Mesenchymal stem cell (in vitro differentiated cells and primary cell): ENCODE results near the gene PPDPF.
A peak's percentile ranks its signal among the peaks of the same experiment; 100 is the strongest.

Source experiments
- DNase-seq: peaks from one replicate; pipeline ENCODE4 v3.0.0-alpha.2; 2013
- H2AFZ ChIP-seq: one replicate; pipeline ENCODE4 v1.6.1; 2013; ENCODE audit warnings: low read depth, mild to moderate bottlenecking, control low read depth, inconsistent platforms, low read length, moderate library complexity
- H2AK5ac ChIP-seq: 2 replicates; pipeline ENCODE4 v1.6.1; 2013; ENCODE audit warnings: low read length, moderate library complexity, mild to moderate bottlenecking, inconsistent platforms; ENCODE audit not compliant: severe bottlenecking
- H2BK120ac ChIP-seq: one replicate; pipeline ENCODE4 v1.6.1; 2013; ENCODE audit warnings: low read depth, mild to moderate bottlenecking, inconsistent platforms, low read length, moderate library complexity
- H2BK12ac ChIP-seq, 2 experiments: one replicate each; pipeline ENCODE4 v1.6.1; 2013; ENCODE audit warnings: inconsistent platforms in 2 of 2, low read length in 2 of 2, mild to moderate bottlenecking in 2 of 2, moderate library complexity in 2 of 2, control low read depth in 1 of 2
- H2BK15ac ChIP-seq: one replicate; pipeline ENCODE4 v1.6.1; 2013; ENCODE audit warnings: mild to moderate bottlenecking, low read depth, inconsistent platforms; ENCODE audit not compliant: poor library complexity, severe bottlenecking
- H2BK5ac ChIP-seq: 2 replicates; pipeline ENCODE4 v1.6.1; 2013; ENCODE audit warnings: low read depth, mild to moderate bottlenecking, low read length, control low read depth, inconsistent platforms; ENCODE audit not compliant: poor library complexity, severe bottlenecking
- H3K14ac ChIP-seq, 2 experiments: one replicate each; pipeline ENCODE4 v1.6.1; 2013; ENCODE audit warnings: inconsistent platforms in 2 of 2, low read length in 2 of 2, control low read depth in 1 of 2, mild to moderate bottlenecking in 1 of 2, moderate library complexity in 1 of 2
- H3K18ac ChIP-seq, 2 experiments: one replicate each; pipeline ENCODE4 v1.6.1; 2013; ENCODE audit warnings: inconsistent platforms in 2 of 2, low read length in 2 of 2, control low read depth in 1 of 2, low read depth in 1 of 2, mild to moderate bottlenecking in 1 of 2
- H3K23ac ChIP-seq, 2 experiments: one replicate each; pipeline ENCODE4 v1.6.1; 2013; ENCODE audit warnings: inconsistent platforms in 2 of 2, low read length in 2 of 2, mild to moderate bottlenecking in 2 of 2, moderate library complexity in 2 of 2, control low read depth in 1 of 2
- H3K27ac ChIP-seq: 2 replicates; pipeline ENCODE4 v1.5.1; 2013; ENCODE audit warnings: mild to moderate bottlenecking, moderate library complexity, low read length, control low read depth, inconsistent platforms; ENCODE audit not compliant: poor library complexity, severe bottlenecking
- H3K27me3 ChIP-seq, 2 experiments: 2 replicates each; pipeline versions ENCODE4 v1.6.1 to v1.7.0; 2013; ENCODE audit warnings: low read length in 2 of 2, mild to moderate bottlenecking in 2 of 2, moderate library complexity in 2 of 2, control low read depth in 1 of 2, inconsistent platforms in 1 of 2; ENCODE audit not compliant: control insufficient read depth in 1 of 2, insufficient read depth in 1 of 2
- H3K36me3 ChIP-seq, 2 experiments: 2 replicates each; pipeline versions ENCODE4 v1.6.1 to v1.7.0; 2013; ENCODE audit warnings: low read length in 2 of 2, control low read depth in 1 of 2, inconsistent platforms in 1 of 2, low read depth in 1 of 2, mild to moderate bottlenecking in 1 of 2; ENCODE audit not compliant: insufficient read depth in 2 of 2, control insufficient read depth in 1 of 2
- H3K4ac ChIP-seq, 2 experiments: one replicate each; pipeline ENCODE4 v1.6.1; 2013; ENCODE audit warnings: inconsistent platforms in 2 of 2, low read length in 2 of 2, mild to moderate bottlenecking in 2 of 2, moderate library complexity in 2 of 2, control low read depth in 1 of 2, low read depth in 1 of 2
- H3K4me1 ChIP-seq: 2 replicates; pipeline ENCODE4 v1.6.1; 2013; ENCODE audit warnings: low read depth, low read length, control low read depth; ENCODE audit not compliant: control insufficient read depth, insufficient read depth
- H3K4me2 ChIP-seq: 2 replicates; pipeline ENCODE4 v1.6.1; 2013; ENCODE audit warnings: low read length, mild to moderate bottlenecking, inconsistent platforms; ENCODE audit not compliant: poor library complexity, severe bottlenecking
- H3K4me3 ChIP-seq, 2 experiments: 2 replicates each; pipeline versions ENCODE4 v1.5.1 to v1.7.0; 2013; ENCODE audit warnings: low read length in 2 of 2, mild to moderate bottlenecking in 2 of 2, control low read depth in 1 of 2, low read depth in 1 of 2; ENCODE audit not compliant: insufficient read depth in 1 of 2
- H3K79me1 ChIP-seq: replicated peaks from 2 replicates; pipeline ENCODE4 v1.6.1; 2013; ENCODE audit warnings: mild to moderate bottlenecking, control low read depth, low read length, inconsistent platforms; ENCODE audit not compliant: poor library complexity, severe bottlenecking
- H3K9ac ChIP-seq: 2 replicates; pipeline ENCODE4 v1.7.0; 2013; ENCODE audit warnings: mild to moderate bottlenecking, low read length, moderate library complexity
- H3K9me3 ChIP-seq: 2 replicates; pipeline ENCODE4 v1.7.0; 2013; ENCODE audit warnings: mild to moderate bottlenecking, low read length; ENCODE audit not compliant: control insufficient read depth
- H4K8ac ChIP-seq: one replicate; pipeline ENCODE4 v1.6.1; 2013; ENCODE audit warnings: inconsistent platforms, mild to moderate bottlenecking, low read length, moderate library complexity
- H4K91ac ChIP-seq: one replicate; pipeline ENCODE4 v1.6.1; 2013; ENCODE audit warnings: mild to moderate bottlenecking, low read length, inconsistent platforms
- WGBS: methylation state at CpG from one replicate; pipeline ENCODE4 v1.1.7; 2013; ENCODE audit warnings: mixed read lengths; 5-methylcytosine and 5-hydroxymethylcytosine counted together

Gene PPDPF

GRCh38 chr20:63482021-63482587, 38.5 kb upstream of the PPDPF start:
- Histone ChIP-seq H2BK15ac (no peak overlapping the region), H3K79me1 (no peaks in the 10 kb centered on the region), H3K23ac (no peak overlapping the region), H2BK5ac (no peak overlapping the region), H3K4ac (no peak overlapping the region), H2AFZ (no peak overlapping the region), H3K9me3 (no peaks in the 10 kb centered on the region), H3K4me3 (no peak overlapping the region), H3K14ac (no peak overlapping the region), H3K27me3 (peaks cover 58 to 74% of the 10 kb centered on the region in 2 experiments), H3K4me2 (no peak overlapping the region), H3K4me1 (peaks cover 17% of the 10 kb centered on the region), H3K36me3 (no peaks in the 10 kb centered on the region), H4K91ac (no peak overlapping the region), H3K27ac (no peak overlapping the region), H4K8ac (no peak overlapping the region), H2AK5ac (no peak overlapping the region), H2BK12ac (no peak overlapping the region), H3K18ac (no peak overlapping the region), H2BK120ac (no peak overlapping the region), H3K9ac (no peak overlapping the region)
- DNase-seq: no peak
- 35% methylated on average over 11 of the region's 11 CpGs for WGBS

GRCh38 chr20:63483834-63484233, 36.7 kb upstream of the PPDPF start:
- no peak for DNase-seq

GRCh38 chr20:63484236-63484635, 36.3 kb upstream of the PPDPF start:
- Histone ChIP-seq H4K8ac (no peak overlapping the region), H3K27me3 (peaks cover 62 to 70% of the 10 kb centered on the region in 2 experiments), H2AK5ac (no peak overlapping the region), H3K27ac (no peak overlapping the region), H4K91ac (no peak overlapping the region), H2BK15ac (no peak overlapping the region), H3K79me1 (no peaks in the 10 kb centered on the region), H3K18ac (no peak overlapping the region), H3K4me2 (no peak overlapping the region), H3K4ac (no peak overlapping the region), H3K9me3 (no peaks in the 10 kb centered on the region), H3K9ac (no peak overlapping the region), H2BK120ac (no peak overlapping the region), H3K14ac (no peak overlapping the region), H3K36me3 (no peaks in the 10 kb centered on the region), H3K4me3 (no peak overlapping the region), H2AFZ (no peak overlapping the region), H3K23ac (no peak overlapping the region), H2BK12ac (no peak overlapping the region), H2BK5ac (no peak overlapping the region), H3K4me1 (peaks cover 19% of the 10 kb centered on the region)
- DNase-seq: no peak
- WGBS: 70% methylated on average over 17 of the region's 17 CpGs

More at GRCh38 chr20:63483834-63484233, 36.7 kb upstream of the PPDPF start:
- H3K27me3 ChIP-seq: peaks cover 58 to 69% of the 10 kb centered on the region in 2 experiments
- peaks cover 19% of the 10 kb centered on the region for H3K4me1 ChIP-seq
- H2AFZ ChIP-seq: no peak overlapping the region
- H3K4me3 ChIP-seq: peak overlapping the region in 1 of 2 experiments; percentile 24
- no peak overlapping the region for H2BK120ac ChIP-seq
- H3K9ac ChIP-seq: no peak overlapping the region
- H3K18ac ChIP-seq: no peak overlapping the region
- H3K9me3 ChIP-seq: no peaks in the 10 kb centered on the region
- H3K14ac ChIP-seq: no peak overlapping the region
- no peak overlapping the region for H4K8ac ChIP-seq
- no peaks in the 10 kb centered on the region for H3K79me1 ChIP-seq
- H3K27ac ChIP-seq: no peak overlapping the region
- no peaks in the 10 kb centered on the region for H3K36me3 ChIP-seq
- no peak overlapping the region for H2BK5ac ChIP-seq
- H3K23ac ChIP-seq: no peak overlapping the region
- H2BK15ac ChIP-seq: no peak overlapping the region
- H2AK5ac ChIP-seq: no peak overlapping the region
- 78% methylated on average over 12 of the region's 12 CpGs for whole genome bisulfite sequencing
- no peak overlapping the region for H3K4me2 ChIP-seq
- no peak overlapping the region for H3K4ac ChIP-seq
- H2BK12ac ChIP-seq: no peak overlapping the region
- no peak overlapping the region for H4K91ac ChIP-seq

GRCh38 chr20:63484651-63485403, 35.7 kb upstream of the PPDPF start:
- 74% methylated on average over 18 of the region's 18 CpGs for WGBS
- Histone ChIP-seq H4K8ac (no peak overlapping the region), H3K9ac (no peak overlapping the region), H3K4me3 (no peak overlapping the region), H3K79me1 (no peaks in the 10 kb centered on the region), H2BK120ac (no peak overlapping the region), H2BK5ac (no peak overlapping the region), H3K27ac (no peak overlapping the region), H2BK15ac (no peak overlapping the region), H3K23ac (no peak overlapping the region), H3K4ac (no peak overlapping the region), H3K18ac (no peak overlapping the region), H2AK5ac (no peak overlapping the region), H4K91ac (no peak overlapping the region), H3K14ac (no peak overlapping the region), H3K9me3 (no peaks in the 10 kb centered on the region), H2AFZ (no peak overlapping the region), H2BK12ac (no peak overlapping the region), H3K27me3 (peaks cover 65 to 66% of the 10 kb centered on the region in 2 experiments), H3K36me3 (no peaks in the 10 kb centered on the region), H3K4me2 (no peak overlapping the region), H3K4me1 (peaks cover 19% of the 10 kb centered on the region)
- no peak for DNase-seq
